NCI-H2029 (cell line): ENCODE data around the gene DNLZ.

Experiments
- DNase-seq: peaks from one replicate; lab custom pipeline; 2025; lab: John Stamatoyannopoulos, UW

The DNLZ gene

DNA sequence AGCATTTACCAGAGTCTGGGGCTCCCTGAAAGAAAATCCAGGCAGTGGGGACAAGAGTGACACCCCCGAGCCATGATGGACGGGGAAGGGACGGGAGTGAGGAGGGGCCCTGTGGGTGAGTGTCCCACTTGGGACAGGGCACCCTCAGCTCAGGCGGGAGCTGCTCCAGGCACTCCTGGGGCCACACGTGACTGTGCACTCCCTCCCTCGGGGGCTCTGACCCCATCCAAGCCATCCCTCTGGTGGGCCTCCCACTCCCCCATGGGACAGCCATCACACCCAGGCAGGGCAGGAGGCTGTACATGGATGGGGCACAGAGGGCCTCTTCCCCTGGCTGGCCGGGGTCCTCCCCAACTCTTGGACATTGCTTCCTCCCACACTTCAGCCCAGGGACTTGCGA lies 12.9 kb upstream of the DNLZ start:
- no peak for DNase-seq

GRCh38 chr9:136375096-136375495 lies 11.6 kb upstream of the DNLZ start:
- DNase-seq, result no peak

DNA sequence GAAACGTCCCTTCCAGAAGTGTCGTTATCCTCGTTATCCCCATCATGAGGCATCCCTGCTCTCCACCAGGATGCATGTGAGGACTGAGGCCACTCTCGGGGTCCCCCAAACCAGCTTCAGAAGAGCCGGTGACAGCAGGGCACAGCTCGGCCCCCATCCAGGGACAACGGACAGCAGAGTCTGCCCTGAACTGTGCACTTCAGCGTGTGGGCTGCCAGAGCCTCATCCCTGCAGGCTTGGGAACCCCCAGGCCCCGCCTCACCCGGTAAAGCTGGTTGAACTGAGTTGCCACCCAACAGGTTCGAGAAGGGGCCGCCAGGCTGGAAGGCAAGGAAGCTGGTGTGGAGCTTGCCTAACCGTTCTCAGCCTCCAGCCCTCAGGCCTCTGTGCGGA lies 10.6 kb upstream of the DNLZ start:
- DNase-seq, result no peak

- DNase-seq, result no peak
These were observed 10.0 kb upstream of the DNLZ start, which contains the start of gene CARD9 for GRCh38 chr9:136373300-136374182. CARD9 (minus strand) TSS chr9:136373669; CDS start chr9:136372078, 1,591 bp downstream.

DNA sequence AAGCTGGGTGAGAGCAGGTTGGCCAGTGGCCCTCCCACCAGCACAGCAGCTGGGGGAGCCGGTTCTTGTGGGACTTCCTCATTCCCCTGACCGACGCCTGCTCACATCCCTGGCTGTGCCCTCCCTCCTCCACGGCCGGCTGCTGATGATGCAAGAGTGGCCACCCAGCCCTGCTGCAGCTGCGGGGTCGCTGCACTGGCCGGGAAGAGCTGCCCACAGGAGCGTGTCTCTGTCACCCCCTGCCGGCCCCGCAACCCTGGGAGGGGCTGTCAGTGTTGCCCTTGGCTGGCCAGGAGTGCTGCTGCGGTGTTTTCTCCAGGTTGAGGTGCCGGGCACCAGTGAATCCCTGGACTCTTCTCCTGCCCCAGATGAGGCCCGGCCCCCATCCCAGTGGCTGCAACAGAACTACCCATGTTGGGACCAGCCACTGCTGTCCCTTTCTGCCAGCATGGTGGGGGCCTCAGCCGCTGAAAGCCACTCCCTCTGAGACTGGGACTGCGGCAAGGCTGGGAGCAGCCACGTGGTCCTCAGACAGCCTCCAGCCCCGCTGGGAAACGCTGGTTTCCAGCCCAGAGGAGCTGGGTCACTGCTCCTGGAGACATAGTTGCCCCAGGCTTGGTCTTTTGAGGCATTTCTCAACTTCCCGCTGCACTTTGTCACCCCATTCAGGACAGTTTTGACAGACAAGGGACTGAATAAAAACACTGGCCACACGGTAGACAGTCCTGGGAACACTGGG lies 9.2 kb upstream of the DNLZ start:
- DNase-seq, result no peak

DNA sequence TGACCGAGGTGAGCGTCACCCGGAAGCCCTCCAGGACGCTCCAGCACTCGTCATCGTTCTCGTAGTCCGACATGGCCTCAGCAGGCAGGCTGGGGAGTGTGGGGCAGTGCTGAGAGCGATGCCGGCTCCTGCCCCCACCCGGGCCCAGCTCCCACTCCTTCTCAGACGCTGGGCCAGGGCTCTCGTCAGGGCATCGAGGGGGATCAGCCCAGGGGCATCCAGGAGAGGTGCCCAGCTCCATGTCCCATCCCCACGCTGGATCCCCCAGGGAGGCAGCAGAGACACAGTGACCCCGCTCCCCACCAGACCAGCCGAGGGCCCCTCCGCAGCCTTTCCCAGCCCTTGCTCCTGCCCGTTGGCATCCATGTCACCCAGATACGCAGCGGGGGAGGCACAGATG lies 8.5 kb upstream of the DNLZ start:
- DNase-seq, result no peak

- DNase-seq, result no peak
These were observed 8.0 kb upstream of the DNLZ start for GRCh38 chr9:136371533-136371880.

GRCh38 chr9:136370687-136371532 lies 7.4 kb upstream of the DNLZ start:
- DNase-seq, result no peak

DNA sequence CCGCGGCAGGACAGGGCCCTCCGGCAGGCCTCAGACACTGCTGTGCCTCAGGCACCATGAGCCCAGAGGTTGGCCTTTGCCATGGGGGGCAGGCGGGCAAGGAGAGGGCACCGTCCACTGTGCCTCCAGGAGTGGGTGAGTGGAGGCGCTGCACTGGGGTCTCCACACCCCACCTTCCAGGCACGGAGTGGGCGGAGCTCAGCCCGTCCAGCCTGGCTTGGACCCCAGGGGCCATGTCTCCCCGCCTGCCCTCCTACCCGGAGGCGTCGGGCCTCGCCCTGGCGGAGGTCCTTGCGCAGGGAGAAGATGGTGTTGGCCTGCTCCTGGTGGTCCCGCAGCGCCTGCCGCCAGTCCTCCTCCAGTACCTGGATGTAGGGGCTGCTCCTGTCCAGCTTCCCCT lies 6.5 kb upstream of the DNLZ start:
- DNase-seq, result no peak

DNA sequence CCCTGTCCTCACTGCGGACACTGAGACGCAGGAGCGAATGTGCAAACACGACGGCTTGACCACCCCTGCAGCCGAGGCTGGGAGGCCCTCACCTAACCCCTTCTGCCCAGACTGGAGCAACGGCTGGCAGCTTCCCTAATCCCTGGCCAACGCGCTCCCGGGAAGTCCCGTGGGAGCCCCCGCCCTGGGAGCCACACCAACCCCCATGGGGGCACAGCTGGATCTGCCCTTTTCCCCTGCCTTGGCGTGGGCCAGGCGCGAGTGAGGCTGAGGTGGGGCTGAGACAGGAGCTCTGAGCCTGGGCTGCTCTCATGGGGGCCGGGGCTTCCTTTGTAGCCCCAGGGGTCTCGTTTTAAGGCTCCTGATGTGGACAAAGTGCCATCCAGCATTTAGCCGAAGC lies 4.6 kb upstream of the DNLZ start:
- DNase-seq, result no peak

DNA sequence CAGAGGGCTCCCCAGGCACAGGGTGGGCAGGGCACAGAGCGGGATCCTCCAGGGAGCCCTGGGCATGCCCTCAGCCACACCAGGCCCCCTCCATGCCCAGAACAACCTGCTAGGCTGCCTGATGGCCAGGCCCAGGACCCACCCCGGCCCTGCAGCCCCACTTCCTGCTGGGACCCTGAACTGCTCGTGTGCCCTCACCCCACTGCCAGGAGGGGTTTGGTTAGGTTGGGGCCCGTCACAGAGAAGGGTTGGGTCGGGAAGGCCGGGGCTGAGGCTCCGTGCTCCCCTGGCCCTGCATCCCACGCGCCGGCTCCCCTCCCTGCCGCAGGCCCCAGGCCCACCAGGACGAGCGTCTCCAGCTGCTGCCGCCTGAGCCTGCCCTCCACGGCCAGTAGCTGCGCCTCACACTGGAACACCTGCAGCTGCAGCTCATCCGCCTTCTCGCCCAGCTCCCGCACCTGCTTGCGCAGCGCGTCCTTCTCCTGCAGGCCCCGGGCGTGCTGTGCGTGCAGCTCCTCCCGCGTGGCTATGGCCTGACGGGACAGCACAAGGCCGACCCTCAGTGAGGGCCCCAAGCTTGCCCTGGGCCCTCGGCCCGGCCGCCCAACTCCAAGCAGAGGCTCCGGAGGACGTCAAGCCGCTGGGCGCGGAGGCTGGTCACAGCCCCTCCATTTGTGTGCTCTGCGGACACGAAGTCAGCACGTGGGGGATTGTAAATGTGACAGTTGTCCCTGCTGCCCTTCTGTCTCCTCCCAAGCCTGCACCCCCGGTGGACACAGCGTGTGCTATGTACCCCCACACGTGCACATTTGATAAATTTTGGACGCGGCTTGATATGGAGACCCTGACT lies 4.0 kb upstream of the DNLZ start:
- DNase-seq, result no peak

- DNase-seq, result no peak
These were observed 3.3 kb upstream of the DNLZ start for GRCh38 chr9:136366826-136367225.

GRCh38 chr9:136365775-136366222 lies 2.3 kb upstream of the DNLZ start:
- no peak for DNase-seq

GRCh38 chr9:136364942-136365774 lies 1.6 kb upstream of the DNLZ start:
- DNase-seq, result no peak

- no peak for DNase-seq
These were observed 605 bp upstream of the DNLZ start for GRCh38 chr9:136363949-136364748.

- no peak for DNase-seq
These were observed 1.1 kb downstream of the DNLZ start for GRCh38 chr9:136362450-136362784.

GRCh38 chr9:136361754-136362449 lies 1.6 kb downstream of the DNLZ start:
- DNase-seq, result no peak

GRCh38 chr9:136361047-136361753 lies 2.3 kb downstream of the DNLZ start:
- DNase-seq, result no peak
